ENCODE results near the gene PDE11A. TPM values are rescaled to one million over a fixed set of nuclear protein-coding genes. Genes with fewer than 3 reads are reported as not detected.

The PDE11A gene
- total and polyA plus RNA-seq, 3 donors from 2014 or later: 2.2 to 7.8 (median 3.3) TPM

GRCh38 chr2:177832611-177833433 lies 239.8 kb downstream of the PDE11A start:
- Histone ChIP-seq H3K27ac (no peak overlapping the region), H3K9me3 (no peaks in the 10 kb centered on the region), H3K4me3 (no peak overlapping the region), H3K27me3 (no peaks in the 10 kb centered on the region), H3K36me3 (ENCODE audit: low read depth, missing control alignments) (no peaks in the 10 kb centered on the region), H3K4me1 (no peaks in the 10 kb centered on the region)
- TF ChIP-seq, protein P1, sequence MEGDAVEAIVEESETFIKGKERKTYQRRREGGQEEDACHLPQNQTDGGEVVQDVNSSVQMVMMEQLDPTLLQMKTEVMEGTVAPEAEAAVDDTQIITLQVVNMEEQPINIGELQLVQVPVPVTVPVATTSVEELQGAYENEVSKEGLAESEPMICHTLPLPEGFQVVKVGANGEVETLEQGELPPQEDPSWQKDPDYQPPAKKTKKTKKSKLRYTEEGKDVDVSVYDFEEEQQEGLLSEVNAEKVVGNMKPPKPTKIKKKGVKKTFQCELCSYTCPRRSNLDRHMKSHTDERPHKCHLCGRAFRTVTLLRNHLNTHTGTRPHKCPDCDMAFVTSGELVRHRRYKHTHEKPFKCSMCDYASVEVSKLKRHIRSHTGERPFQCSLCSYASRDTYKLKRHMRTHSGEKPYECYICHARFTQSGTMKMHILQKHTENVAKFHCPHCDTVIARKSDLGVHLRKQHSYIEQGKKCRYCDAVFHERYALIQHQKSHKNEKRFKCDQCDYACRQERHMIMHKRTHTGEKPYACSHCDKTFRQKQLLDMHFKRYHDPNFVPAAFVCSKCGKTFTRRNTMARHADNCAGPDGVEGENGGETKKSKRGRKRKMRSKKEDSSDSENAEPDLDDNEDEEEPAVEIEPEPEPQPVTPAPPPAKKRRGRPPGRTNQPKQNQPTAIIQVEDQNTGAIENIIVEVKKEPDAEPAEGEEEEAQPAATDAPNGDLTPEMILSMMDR (IDR thresholded peaks at IDR 0.05): no peak
- TF ChIP-seq POLR2A (IDR thresholded peaks at IDR 0.05): no peak
- no peak for DNase-seq
- WGBS, 2 donors: 95% methylated on average over 6 of the region's 6 CpGs
- intact Hi-C loops (cut with DNase I; ENCODE audit: low total_unique reads): no loop called here

- no peaks in the 10 kb centered on the region for H3K9me3 ChIP-seq
- WGBS, 2 donors: 88 to 93% methylated on average over 1 of the region's 1 CpG
- intact Hi-C loops (cut with DNase I; ENCODE audit: low total_unique reads): no loop called here
- no peaks in the 10 kb centered on the region for H3K36me3 ChIP-seq (ENCODE audit: low read depth, missing control alignments)
- H3K4me1 ChIP-seq: no peaks in the 10 kb centered on the region
- TF ChIP-seq, protein P1 (IDR thresholded peaks at IDR 0.05): no peak
- no peak for TF ChIP-seq POLR2A (IDR thresholded peaks at IDR 0.05)
- H3K27ac ChIP-seq: no peak overlapping the region
- no peak overlapping the region for H3K4me3 ChIP-seq
- H3K27me3 ChIP-seq: no peaks in the 10 kb centered on the region
- no peak for DNase-seq
Observed at GRCh38 chr2:177830881-177831386, 241.6 kb downstream of the PDE11A start.

DNA sequence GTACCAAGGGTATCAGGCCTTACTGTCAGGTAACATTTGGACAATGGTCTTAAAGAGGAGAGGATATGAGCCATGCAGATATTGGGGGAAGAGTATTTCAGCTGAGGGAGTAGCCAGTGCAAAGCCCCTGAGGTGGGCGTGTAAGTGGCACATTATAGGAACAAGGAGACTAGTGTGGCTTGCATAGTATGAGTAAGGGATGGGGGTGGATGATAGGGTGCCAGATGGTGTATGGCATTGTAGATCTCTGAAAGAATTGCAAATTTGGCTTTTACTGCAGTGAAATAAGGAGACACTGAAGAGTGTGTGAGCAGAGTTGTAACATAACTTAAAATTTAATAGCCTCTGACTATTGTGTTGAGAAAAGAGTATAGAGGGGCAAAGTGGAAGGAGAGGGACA lies 244.0 kb downstream of the PDE11A start:
- Histone ChIP-seq H3K4me1 (no peaks in the 10 kb centered on the region), H3K27me3 (no peaks in the 10 kb centered on the region), H3K27ac (no peak overlapping the region), H3K9me3 (no peaks in the 10 kb centered on the region), H3K36me3 (ENCODE audit: low read depth, missing control alignments) (no peaks in the 10 kb centered on the region), H3K4me3 (no peak overlapping the region)
- DNase-seq: no peak
- intact Hi-C loops (cut with DNase I; ENCODE audit: low total_unique reads): no loop called here
- WGBS, 2 donors: 90 to 100% methylated on average over 1 of the region's 1 CpG
- no peak for TF ChIP-seq POLR2A (IDR thresholded peaks at IDR 0.05)
- TF ChIP-seq, protein P1 (IDR thresholded peaks at IDR 0.05): no peak

GRCh38 chr2:177826897-177827296 lies 245.7 kb downstream of the PDE11A start:
- no peak for DNase-seq
- TF ChIP-seq, protein P1 (IDR thresholded peaks at IDR 0.05): no peak
- TF ChIP-seq POLR2A (IDR thresholded peaks at IDR 0.05): no peak
- 85 to 89% methylated on average over 2 of the region's 2 CpGs for WGBS, 2 donors
- Histone ChIP-seq H3K9me3 (no peaks in the 10 kb centered on the region), H3K27ac (no peak overlapping the region), H3K4me1 (no peaks in the 10 kb centered on the region), H3K36me3 (ENCODE audit: low read depth, missing control alignments) (no peaks in the 10 kb centered on the region), H3K27me3 (no peaks in the 10 kb centered on the region), H3K4me3 (no peak overlapping the region)
- intact Hi-C loops (cut with DNase I; ENCODE audit: low total_unique reads): no loop called here
